DOHH2 (cell line): Measurements from ENCODE around the gene NAGPA.

Experiments
- H3F3A ChIP-seq: fragments of 200-600 bp; sonication (generic), shearing (Covaris generic); 2 replicates; pipeline ENCODE4 v1.6.0; 2016; ENCODE audit warnings: antibody characterized with exemption, mild to moderate bottlenecking; ENCODE audit not compliant: control insufficient read depth, insufficient read depth
- H3K27ac ChIP-seq: fragments of 200-600 bp; sonication (generic); 2 replicates; pipeline ENCODE4 v1.5.1; 2014; ENCODE audit warnings: low read depth, mild to moderate bottlenecking, low read length, moderate library complexity
- H3K27me3 ChIP-seq: fragments of 200-600 bp; sonication (generic); 2 replicates; pipeline ENCODE4 v1.6.1; 2014; ENCODE audit warnings: mild to moderate bottlenecking, low read length, mixed read lengths; ENCODE audit not compliant: control insufficient read depth
- H3K36me3 ChIP-seq: fragments of 200-600 bp; sonication (generic); 2 replicates; pipeline ENCODE4 v1.6.1; 2014; ENCODE audit warnings: mild to moderate bottlenecking, low read length, moderate library complexity, mixed read lengths; ENCODE audit not compliant: control insufficient read depth
- H3K4me1 ChIP-seq: fragments of 200-600 bp; sonication (generic); 2 replicates; pipeline ENCODE4 v1.6.1; 2014; ENCODE audit warnings: mild to moderate bottlenecking, low read length, mixed read lengths; ENCODE audit not compliant: control insufficient read depth
- H3K4me2 ChIP-seq: fragments of 200-600 bp; sonication (generic); 2 replicates; pipeline ENCODE4 v1.6.0; 2014; ENCODE audit warnings: mild to moderate bottlenecking, low read length, moderate library complexity
- H3K4me3 ChIP-seq: fragments of 200-600 bp; sonication (generic); 2 replicates; pipeline ENCODE4 v1.5.1; 2014; ENCODE audit warnings: mild to moderate bottlenecking, low read length, mixed read lengths
- H3K79me2 ChIP-seq: fragments of 200-600 bp; sonication (generic); 2 replicates; pipeline ENCODE4 v1.6.1; 2014; ENCODE audit warnings: mild to moderate bottlenecking, low read length, mixed read lengths; ENCODE audit not compliant: control insufficient read depth
- H3K9me2 ChIP-seq: fragments of 200-600 bp; sonication (generic); replicated peaks from 2 replicates; pipeline ENCODE4 v1.6.1; 2014; ENCODE audit warnings: mild to moderate bottlenecking, low read length, mixed read lengths; ENCODE audit not compliant: control insufficient read depth
- H3K9me3 ChIP-seq: fragments of 200-600 bp; sonication (generic); 2 replicates; pipeline ENCODE4 v1.6.1; 2014; ENCODE audit warnings: antibody characterized with exemption, low read length, mixed read lengths; ENCODE audit not compliant: control insufficient read depth, insufficient read depth
- H4K20me1 ChIP-seq: fragments of 200-600 bp; sonication (generic); 2 replicates; pipeline ENCODE4 v1.6.0; 2014; ENCODE audit warnings: low read depth, mild to moderate bottlenecking, antibody characterized with exemption, low read length, moderate library complexity; ENCODE audit not compliant: control insufficient read depth, insufficient read depth
- EZH2phosphoT487 ChIP-seq: fragments of 200-600 bp; sonication (generic); IDR thresholded peaks from 2 replicates; pipeline ENCODE4 v1.6.1; 2017; ENCODE audit warnings: borderline replicate concordance, mild to moderate bottlenecking, antibody characterized with exemption, low read length, moderate library complexity, mixed read lengths
- TF ChIP-seq, protein P1 (sequence below): fragments of 200-600 bp; sonication (generic); IDR thresholded peaks from one replicate; pipeline ENCODE4 v1.5.1; 2014; ENCODE audit warnings: antibody characterized with exemption, mild to moderate bottlenecking, low read depth, low read length; ENCODE audit not compliant: poor library complexity, severe bottlenecking

Gene NAGPA

DNA sequence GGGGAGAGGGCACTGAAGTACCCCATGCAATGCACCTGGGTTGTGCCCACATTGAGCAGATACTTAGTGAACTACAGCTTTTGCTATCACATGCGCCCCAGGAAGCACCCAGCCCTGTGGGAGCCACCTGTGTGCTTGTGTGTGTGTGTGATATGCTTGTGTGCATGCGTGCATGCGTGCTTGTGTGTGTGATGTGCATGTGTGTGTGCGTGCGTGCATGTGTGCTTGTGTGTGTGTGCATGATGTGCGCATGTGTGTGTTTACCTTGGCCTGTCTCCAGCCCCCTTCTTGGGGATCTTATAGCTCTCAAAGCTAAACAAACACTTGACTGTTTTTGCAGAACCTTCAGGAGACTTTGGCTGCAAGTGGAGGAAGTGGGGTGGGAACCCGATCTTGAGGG lies 31.2 kb upstream of the NAGPA start:
- no peaks in the 10 kb centered on the region for H3K36me3 ChIP-seq
- H3K79me2 ChIP-seq, result no peaks in the 10 kb centered on the region
- no peak overlapping the region for H3K4me3 ChIP-seq
- peaks cover 11% of the 10 kb centered on the region; the same call in 1 of the 2 replicates for H3K27me3 ChIP-seq
- no peaks in the 10 kb centered on the region for H3K4me1 ChIP-seq
- no peak overlapping the region for H3K4me2 ChIP-seq
- no peaks in the 10 kb centered on the region for H3K9me2 ChIP-seq
- H3K9me3 ChIP-seq, result no peaks in the 10 kb centered on the region
- H3F3A ChIP-seq, result no peaks in the 10 kb centered on the region
- no peak for TF ChIP-seq EZH2phosphoT487
- TF ChIP-seq, protein P1, sequence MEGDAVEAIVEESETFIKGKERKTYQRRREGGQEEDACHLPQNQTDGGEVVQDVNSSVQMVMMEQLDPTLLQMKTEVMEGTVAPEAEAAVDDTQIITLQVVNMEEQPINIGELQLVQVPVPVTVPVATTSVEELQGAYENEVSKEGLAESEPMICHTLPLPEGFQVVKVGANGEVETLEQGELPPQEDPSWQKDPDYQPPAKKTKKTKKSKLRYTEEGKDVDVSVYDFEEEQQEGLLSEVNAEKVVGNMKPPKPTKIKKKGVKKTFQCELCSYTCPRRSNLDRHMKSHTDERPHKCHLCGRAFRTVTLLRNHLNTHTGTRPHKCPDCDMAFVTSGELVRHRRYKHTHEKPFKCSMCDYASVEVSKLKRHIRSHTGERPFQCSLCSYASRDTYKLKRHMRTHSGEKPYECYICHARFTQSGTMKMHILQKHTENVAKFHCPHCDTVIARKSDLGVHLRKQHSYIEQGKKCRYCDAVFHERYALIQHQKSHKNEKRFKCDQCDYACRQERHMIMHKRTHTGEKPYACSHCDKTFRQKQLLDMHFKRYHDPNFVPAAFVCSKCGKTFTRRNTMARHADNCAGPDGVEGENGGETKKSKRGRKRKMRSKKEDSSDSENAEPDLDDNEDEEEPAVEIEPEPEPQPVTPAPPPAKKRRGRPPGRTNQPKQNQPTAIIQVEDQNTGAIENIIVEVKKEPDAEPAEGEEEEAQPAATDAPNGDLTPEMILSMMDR, result no peak
- H4K20me1 ChIP-seq, result no peaks in the 10 kb centered on the region
- no peak overlapping the region for H3K27ac ChIP-seq

DNA sequence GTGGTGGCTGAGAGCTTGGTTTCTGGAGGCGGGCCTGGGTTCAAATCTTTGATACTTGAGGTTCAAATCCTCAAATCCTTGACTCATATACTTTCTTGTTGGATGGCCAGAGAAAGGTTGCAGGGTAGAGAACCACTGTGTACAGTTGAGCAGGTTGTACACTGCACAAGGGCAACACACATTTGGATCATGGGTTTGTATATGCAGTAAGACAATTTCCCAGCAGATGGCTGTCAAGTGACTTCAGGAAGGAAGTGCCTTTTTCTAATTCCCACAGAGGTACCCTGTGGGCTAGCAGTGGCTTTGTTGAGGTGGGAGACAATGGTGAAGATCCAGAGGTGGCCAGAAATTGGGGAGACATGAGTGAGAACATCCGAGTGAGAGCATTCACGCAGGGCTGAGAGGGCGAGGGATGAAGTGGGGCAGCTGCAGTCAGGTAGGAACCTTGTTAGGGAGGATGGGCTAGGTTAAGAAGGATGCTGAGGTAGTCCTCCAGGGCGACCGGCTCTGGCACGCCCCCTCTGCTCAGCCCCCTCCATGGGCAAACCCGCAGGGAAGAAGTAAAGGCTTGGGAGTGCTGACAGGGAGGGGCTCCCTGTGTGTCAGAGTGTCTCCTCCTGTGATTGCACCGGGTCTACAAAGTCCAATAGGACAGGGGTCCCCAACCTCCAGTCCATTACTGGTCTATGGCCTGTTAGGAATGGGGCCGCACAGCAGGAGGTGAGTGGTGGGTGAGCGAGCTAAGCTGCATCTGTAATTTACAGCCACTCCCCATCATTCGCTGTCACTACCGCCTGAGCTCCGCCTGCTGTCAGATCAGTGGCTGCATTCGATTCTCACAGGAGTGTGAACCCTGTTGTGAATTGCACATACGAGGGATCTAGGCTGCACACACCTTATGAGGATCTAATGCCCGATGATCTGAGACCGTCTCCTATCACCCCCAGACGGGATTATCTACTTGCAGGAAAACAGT lies 29.3 kb upstream of the NAGPA start:
- Histone ChIP-seq H3K27ac (no peak overlapping the region), H3K79me2 (no peaks in the 10 kb centered on the region), H3K27me3 (peaks cover 10% of the 10 kb centered on the region; the same call in 1 of the 2 replicates), H3K4me1 (no peaks in the 10 kb centered on the region), H3K36me3 (no peaks in the 10 kb centered on the region), H3F3A (no peaks in the 10 kb centered on the region), H3K4me3 (no peak overlapping the region), H4K20me1 (no peaks in the 10 kb centered on the region), H3K4me2 (no peak overlapping the region), H3K9me2 (no peaks in the 10 kb centered on the region), H3K9me3 (no peaks in the 10 kb centered on the region)
- no peak for TF ChIP-seq EZH2phosphoT487
- TF ChIP-seq, protein P1, result peak; percentile 19

DNA sequence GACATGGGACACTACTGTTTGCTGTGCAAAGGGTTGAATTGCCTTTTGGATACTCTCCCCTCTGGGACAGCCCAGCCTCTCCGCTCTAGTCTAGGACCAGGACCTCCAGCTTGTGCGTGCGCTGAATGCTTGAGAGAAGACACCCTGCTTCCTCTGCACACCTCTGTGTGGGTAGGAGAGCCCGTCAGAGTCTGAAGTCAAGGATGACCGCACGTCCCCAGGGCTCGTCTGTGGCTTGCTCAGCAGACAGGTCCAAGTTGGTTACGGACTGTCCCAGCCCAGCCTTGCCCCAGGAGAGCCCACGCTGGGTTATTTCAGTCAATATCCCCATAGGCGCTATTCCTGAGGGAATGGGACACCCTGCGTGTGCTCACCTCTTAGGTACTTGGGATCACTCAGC lies 28.3 kb upstream of the NAGPA start:
- Histone ChIP-seq H3K27ac (no peak overlapping the region), H3K27me3 (peaks cover 5% of the 10 kb centered on the region; the same call in 1 of the 2 replicates), H3K36me3 (no peaks in the 10 kb centered on the region), H3K79me2 (no peaks in the 10 kb centered on the region), H3K9me2 (no peaks in the 10 kb centered on the region), H3K4me3 (no peak overlapping the region), H3F3A (no peaks in the 10 kb centered on the region), H4K20me1 (no peaks in the 10 kb centered on the region), H3K4me1 (no peaks in the 10 kb centered on the region), H3K9me3 (no peaks in the 10 kb centered on the region), H3K4me2 (no peak overlapping the region)
- no peak for TF ChIP-seq EZH2phosphoT487
- TF ChIP-seq, protein P1, result no peak
